ENCODE results near the gene BTBD9. TPM values are rescaled to one million over a fixed set of nuclear protein-coding genes. Genes with fewer than 3 reads are reported as not detected.

BTBD9 gene
- total RNA-seq, 2 experiments from 2014 or later = 19.1 to 19.8 TPM

DNA sequence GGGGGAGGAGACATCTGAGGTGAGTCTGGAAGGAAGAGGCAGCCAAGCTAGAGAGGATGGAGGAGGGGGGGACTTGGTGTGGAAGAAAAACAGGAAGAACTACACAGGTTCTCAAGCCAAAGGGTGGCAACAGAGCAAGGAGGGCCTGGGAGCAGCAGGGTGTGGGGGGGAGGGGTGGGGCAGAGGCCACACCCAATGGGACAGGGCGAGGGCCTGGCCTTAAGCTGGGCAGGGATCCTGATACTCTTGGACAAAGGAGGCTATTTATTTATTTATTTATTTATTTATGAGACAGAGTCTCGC, 461.2 kb downstream of the BTBD9 start:
- H3K9me3 Mint-ChIP-seq = no peaks in the 10 kb centered on the region
- no peak overlapping the region for H3K27ac Mint-ChIP-seq
- H3K27me3 Mint-ChIP-seq = no peaks in the 10 kb centered on the region
- no peaks in the 10 kb centered on the region for H3K36me3 Mint-ChIP-seq
- no peak for DNase-seq
- ATAC-seq (ENCODE audit: low read depth) = no peak
- no peak overlapping the region for H3K4me3 Mint-ChIP-seq
- POLR2A ChIA-PET = no interaction called here
- peaks cover 1% of the 10 kb centered on the region for H3K4me1 Mint-ChIP-seq

GRCh38 chr6:38177882-38178583, 461.7 kb downstream of the BTBD9 start:
- H3K27me3 Mint-ChIP-seq = no peaks in the 10 kb centered on the region
- H3K27ac Mint-ChIP-seq = peak overlapping the region; percentile 9
- H3K36me3 Mint-ChIP-seq = no peaks in the 10 kb centered on the region
- POLR2A ChIA-PET = no interaction called here
- ATAC-seq (ENCODE audit: low read depth) (no peak), DNase-seq (no peak)
- H3K4me3 Mint-ChIP-seq = no peak overlapping the region
- H3K9me3 Mint-ChIP-seq = no peaks in the 10 kb centered on the region
- peaks cover 1% of the 10 kb centered on the region for H3K4me1 Mint-ChIP-seq

DNA sequence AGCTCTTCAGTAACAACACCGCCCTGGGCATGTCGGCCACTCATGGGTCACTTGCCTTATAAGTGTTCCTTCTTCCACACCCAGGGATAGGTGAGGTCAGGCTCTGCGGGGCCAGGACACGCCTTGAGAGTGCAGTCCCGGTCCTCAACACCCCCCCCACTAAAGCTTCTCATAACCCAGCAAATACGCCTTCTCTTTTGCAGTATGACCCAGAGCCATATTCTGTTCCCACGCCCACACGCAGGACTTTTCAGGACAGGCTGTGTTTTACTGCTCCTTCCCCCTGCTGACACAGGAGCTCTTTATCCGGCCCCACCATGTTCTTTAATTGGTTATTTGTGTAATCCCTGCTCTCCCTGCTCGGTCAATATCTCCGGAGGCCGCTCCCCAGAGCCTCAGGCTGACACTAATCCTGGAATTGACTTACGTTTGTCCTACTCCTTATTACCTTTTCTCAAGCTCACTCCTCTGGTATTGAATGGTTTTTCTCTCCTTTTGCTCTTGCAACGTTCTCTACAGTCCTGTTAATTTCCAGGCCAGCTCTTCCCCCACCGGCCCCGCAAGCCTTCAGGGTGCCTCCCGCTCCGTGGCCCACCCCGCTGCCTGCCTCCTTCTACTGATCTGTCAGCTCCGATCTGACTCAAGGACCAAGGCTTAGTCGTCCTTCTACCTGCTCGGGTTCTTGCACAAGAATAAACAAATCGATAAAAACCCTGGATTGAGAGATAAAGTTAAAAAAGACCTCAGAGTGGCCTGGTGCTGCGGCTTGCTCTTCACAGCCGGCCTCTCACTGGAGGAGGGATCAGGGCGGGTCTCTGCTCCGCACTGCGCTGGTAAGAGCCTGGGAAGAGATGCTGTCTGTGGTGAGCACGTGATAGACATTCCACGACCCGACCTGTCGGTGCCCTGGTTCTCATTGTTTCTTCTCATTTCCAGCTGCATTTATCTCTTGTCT, 462.7 kb downstream of the BTBD9 start:
- Mint-ChIP-seq H3K4me1 (peaks cover 1% of the 10 kb centered on the region), H3K27me3 (no peaks in the 10 kb centered on the region), H3K27ac (no peak overlapping the region), H3K36me3 (no peaks in the 10 kb centered on the region), H3K9me3 (no peaks in the 10 kb centered on the region), H3K4me3 (no peak overlapping the region)
- POLR2A ChIA-PET = no interaction called here
- no peak for DNase-seq
- ATAC-seq (ENCODE audit: low read depth) = no peak

- H3K4me3 Mint-ChIP-seq = no peak overlapping the region
- POLR2A ChIA-PET = no interaction called here
- ATAC-seq (ENCODE audit: low read depth) (no peak), DNase-seq (no peak)
- H3K9me3 Mint-ChIP-seq = no peaks in the 10 kb centered on the region
- H3K36me3 Mint-ChIP-seq = no peaks in the 10 kb centered on the region
- H3K27ac Mint-ChIP-seq = no peak overlapping the region
- H3K27me3 Mint-ChIP-seq = no peaks in the 10 kb centered on the region
- peaks cover 1% of the 10 kb centered on the region for H3K4me1 Mint-ChIP-seq
These were observed 463.9 kb downstream of the BTBD9 start for GRCh38 chr6:38175786-38176185.

DNA sequence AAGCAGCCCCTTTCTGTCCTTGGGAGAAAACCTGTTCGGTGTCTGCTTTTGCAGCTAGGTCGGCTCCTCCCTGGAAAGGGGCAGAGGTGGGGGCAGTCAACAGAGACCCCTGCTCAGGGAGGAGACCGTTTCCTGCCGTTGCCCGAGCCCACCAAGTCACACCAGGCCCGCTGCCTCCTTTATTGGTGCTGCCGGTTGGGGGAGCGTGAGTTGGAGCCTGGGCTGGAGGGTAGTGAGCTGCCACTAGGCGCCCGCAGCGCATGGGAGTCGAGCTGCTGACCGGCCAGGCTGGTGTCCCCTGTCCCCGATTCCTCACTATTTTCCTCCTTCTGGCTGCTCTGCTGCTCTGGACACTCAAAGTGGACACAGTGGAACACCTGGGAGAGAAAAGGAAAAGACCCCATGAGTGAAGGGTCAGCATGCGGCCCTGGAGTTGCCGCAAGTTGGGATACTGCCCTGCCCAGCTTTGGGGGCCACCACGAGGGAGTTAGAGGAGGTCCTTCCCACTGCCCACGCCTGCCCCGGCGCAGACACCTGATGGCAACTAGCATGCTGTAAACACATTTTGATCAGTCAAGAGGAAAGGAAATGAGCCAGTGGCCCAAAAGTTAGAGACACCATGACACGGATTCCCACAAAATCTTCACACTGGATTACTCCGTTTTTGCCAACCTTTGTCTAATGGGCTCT, 464.8 kb downstream of the BTBD9 start:
- H3K9me3 Mint-ChIP-seq = no peaks in the 10 kb centered on the region
- POLR2A ChIA-PET = no interaction called here

DNA sequence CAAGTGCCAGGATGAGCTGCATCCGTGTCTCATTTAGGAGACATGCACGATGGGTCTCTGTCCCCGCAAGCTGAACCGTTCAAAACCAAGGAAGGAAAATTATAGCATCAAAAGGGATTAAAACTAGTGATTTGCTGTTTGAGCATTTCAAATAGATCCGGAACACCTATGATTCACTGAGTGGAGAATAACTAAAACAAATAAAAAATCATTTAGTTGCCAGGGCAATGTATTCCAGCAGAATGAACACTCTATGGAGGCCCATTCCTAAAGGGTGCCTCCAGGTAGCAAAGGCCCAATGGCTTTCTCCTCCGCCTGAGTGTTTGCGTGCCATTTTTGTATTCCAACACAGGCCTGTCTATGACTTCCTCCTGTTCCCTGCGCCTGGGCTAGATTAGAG, 465.4 kb downstream of the BTBD9 start:
- H3K9me3 Mint-ChIP-seq = no peaks in the 10 kb centered on the region
- no peak for DNase-seq
- H3K27me3 Mint-ChIP-seq = no peaks in the 10 kb centered on the region
- H3K4me3 Mint-ChIP-seq = no peak overlapping the region
- H3K36me3 Mint-ChIP-seq = no peaks in the 10 kb centered on the region
- H3K27ac Mint-ChIP-seq = no peak overlapping the region
- H3K4me1 Mint-ChIP-seq = peaks cover 1% of the 10 kb centered on the region
- no peak for ATAC-seq (ENCODE audit: low read depth)
- POLR2A ChIA-PET = interaction anchor here (0.6 kb wide), 1 partner anchor 17 kb away, joined by 3 read pairs; no protein-coding TSS in a partner anchor

More for the DNA sequence above, 464.8 kb downstream of the BTBD9 start:
- H3K36me3 Mint-ChIP-seq = no peaks in the 10 kb centered on the region
- peaks cover 1% of the 10 kb centered on the region for H3K4me1 Mint-ChIP-seq
- ATAC-seq (ENCODE audit: low read depth) (no peak), DNase-seq (no peak)
- H3K27ac Mint-ChIP-seq = no peak overlapping the region
- H3K4me3 Mint-ChIP-seq = no peak overlapping the region
- no peaks in the 10 kb centered on the region for H3K27me3 Mint-ChIP-seq

DNA sequence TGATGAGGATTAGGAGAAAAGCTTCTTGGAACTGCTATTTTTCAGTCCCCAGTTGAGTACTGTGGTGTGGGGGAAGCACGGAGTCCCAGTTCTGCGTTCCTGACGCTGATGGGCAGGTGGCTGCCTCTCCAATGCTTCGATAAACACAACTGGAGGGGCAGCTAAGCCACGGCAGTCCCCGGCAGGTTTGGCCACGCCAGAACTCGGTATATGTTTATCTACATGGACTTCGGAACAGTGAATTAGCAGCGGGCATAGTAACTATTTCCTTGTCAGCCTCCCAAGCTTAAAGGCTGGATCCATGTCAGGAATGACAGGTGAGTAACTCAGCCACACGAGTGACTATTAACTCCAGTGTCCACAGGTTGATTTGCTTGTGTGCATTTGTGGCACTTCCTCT, 465.8 kb downstream of the BTBD9 start:
- Mint-ChIP-seq H3K9me3 (no peaks in the 10 kb centered on the region), H3K4me3 (no peak overlapping the region), H3K27ac (no peak overlapping the region), H3K27me3 (no peaks in the 10 kb centered on the region), H3K36me3 (no peaks in the 10 kb centered on the region), H3K4me1 (peaks cover 1% of the 10 kb centered on the region)
- POLR2A ChIA-PET = interaction anchor here (0.6 kb wide), 1 partner anchor 17 kb away, joined by 3 read pairs; no protein-coding TSS in a partner anchor
- no peak for DNase-seq
- no peak for ATAC-seq (ENCODE audit: low read depth)

DNA sequence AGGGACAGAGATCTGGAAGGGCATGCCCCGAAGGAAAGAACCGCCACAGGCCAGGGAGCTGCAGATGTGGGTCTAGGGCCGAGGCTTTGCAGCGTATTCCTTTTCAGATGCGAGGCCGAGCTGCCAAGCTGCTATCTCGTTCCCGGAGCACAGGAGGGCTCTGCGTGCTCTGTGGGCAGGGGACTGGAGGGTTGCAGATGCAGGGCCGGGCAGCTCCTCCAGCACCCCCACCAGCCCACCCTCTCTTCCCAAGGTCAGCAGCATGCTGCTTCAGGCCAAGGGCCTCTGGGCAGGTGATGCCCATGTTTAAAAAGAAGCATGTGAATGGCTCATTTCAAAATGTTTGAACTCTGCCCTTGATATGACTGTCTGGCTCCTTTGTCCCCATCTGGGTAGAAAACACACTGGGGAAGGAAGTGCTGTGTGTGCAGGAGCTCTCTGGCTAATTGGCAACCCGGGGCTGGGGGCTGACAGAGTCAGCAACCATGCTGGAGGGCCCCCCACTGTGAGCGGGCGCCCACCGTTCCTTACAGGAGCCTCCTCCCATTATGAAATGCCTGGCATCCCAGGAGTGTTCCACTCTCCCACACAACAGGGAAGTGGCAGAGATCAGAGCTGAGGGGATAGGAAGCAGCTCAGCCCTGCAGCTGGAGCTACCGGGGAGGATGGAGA, 466.9 kb downstream of the BTBD9 start:
- Mint-ChIP-seq H3K9me3 (no peaks in the 10 kb centered on the region), H3K27me3 (no peaks in the 10 kb centered on the region), H3K4me3 (no peak overlapping the region)

GRCh38 chr6:38171997-38172738, 467.6 kb downstream of the BTBD9 start:
- Mint-ChIP-seq H3K4me1 (no peaks in the 10 kb centered on the region), H3K9me3 (no peaks in the 10 kb centered on the region), H3K27ac (no peak overlapping the region), H3K27me3 (no peaks in the 10 kb centered on the region), H3K4me3 (no peak overlapping the region), H3K36me3 (no peaks in the 10 kb centered on the region)
- no peak for DNase-seq
- POLR2A ChIA-PET = no interaction called here
- ATAC-seq (ENCODE audit: low read depth) = no peak

More for the DNA sequence above, 466.9 kb downstream of the BTBD9 start:
- no peak for ATAC-seq (ENCODE audit: low read depth)
- DNase-seq = no peak
- POLR2A ChIA-PET = no interaction called here
- Mint-ChIP-seq H3K4me1 (no peaks in the 10 kb centered on the region), H3K36me3 (no peaks in the 10 kb centered on the region), H3K27ac (no peak overlapping the region)

DNA sequence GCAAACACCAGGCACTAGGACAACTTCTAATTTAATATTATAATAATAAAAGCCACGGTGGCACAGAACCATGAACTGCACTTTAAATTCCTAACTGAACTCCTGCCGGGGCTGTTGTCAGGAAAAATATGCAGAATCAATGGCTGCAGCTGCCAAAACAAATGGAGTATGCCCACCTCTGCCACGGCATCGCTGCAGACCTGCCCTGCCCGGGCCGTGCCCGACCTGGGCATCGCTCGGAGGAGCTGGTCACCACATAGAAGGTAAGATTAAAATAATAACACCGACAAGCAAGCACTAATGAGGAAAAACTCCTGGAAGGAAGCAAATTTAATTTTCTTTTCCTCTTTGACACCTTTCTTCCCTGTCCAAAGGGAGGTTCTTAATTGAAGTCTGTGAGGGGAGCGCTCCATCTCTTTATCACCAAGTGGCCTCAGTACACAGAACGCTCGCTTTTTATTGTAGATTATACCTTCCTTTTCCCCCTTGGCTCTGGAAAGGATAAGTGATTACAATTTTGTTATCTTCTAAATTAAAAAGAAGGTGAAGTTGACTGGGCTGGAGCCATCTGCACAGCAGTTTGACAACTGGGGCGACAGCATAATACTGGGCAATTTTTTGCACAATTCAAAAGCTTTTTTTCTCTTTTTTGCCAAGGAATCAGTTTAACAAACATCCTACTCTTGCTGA, 468.9 kb downstream of the BTBD9 start:
- H3K9me3 Mint-ChIP-seq = no peaks in the 10 kb centered on the region
- H3K27ac Mint-ChIP-seq = no peak overlapping the region
- DNase-seq = no peak
- H3K4me3 Mint-ChIP-seq = no peak overlapping the region
- no peaks in the 10 kb centered on the region for H3K36me3 Mint-ChIP-seq
- no peaks in the 10 kb centered on the region for H3K4me1 Mint-ChIP-seq
- ATAC-seq (ENCODE audit: low read depth) = no peak
- POLR2A ChIA-PET = no interaction called here
- H3K27me3 Mint-ChIP-seq = no peaks in the 10 kb centered on the region

DNA sequence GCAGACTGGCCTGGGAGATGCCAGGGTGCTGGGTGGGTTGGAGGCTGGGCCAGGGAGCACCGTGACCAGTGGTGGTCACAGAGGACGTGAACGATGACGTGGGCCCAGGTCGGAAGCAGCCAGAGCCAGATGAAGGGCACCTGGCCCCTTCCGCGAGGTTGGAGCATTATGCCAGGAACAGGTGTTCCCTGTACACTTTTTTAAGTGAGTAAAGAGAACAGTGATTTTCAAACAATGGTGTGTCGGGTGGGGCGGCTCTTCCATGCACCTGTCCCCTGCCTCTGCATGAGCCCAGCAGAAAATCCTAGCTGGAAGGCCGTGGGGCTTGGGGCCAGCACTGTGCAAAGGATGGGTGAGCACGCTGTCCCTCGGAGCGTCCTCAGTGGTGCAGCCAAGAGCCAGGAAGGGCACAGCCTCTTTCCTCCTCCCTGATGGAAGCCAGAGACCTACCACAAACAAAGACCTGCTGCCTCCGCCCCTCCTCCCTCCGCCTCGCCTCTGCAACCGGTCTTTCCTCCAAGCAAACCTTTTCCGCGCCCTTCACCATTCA, 469.7 kb downstream of the BTBD9 start:
- Mint-ChIP-seq H3K36me3 (no peaks in the 10 kb centered on the region), H3K27ac (no peak overlapping the region), H3K4me3 (no peak overlapping the region), H3K4me1 (no peaks in the 10 kb centered on the region), H3K9me3 (no peaks in the 10 kb centered on the region), H3K27me3 (no peaks in the 10 kb centered on the region)
- POLR2A ChIA-PET = no interaction called here
- DNase-seq (no peak), ATAC-seq (ENCODE audit: low read depth) (no peak)

All from activated naive CD8-positive, alpha-beta T cell treated with anti-CD3 and anti-CD28 coated beads, Interleukin-2, amount 10 ng/mL, durations not matched to agents 7 days and 5 days (primary cell).